UCSD-AML1 (cell line): ENCODE measurements around the gene IL23R.
"Not testable (repeated sequence)": the region's sequence is repeated elsewhere in the genome, so short reads cannot be mapped to it uniquely, and the experiment has no call there.

Source experiments
- DNase-seq: peaks from one replicate; lab custom pipeline; 2025; ENCODE audit not compliant: unreplicated experiment; lab: John Stamatoyannopoulos, UW

The IL23R gene

DNA sequence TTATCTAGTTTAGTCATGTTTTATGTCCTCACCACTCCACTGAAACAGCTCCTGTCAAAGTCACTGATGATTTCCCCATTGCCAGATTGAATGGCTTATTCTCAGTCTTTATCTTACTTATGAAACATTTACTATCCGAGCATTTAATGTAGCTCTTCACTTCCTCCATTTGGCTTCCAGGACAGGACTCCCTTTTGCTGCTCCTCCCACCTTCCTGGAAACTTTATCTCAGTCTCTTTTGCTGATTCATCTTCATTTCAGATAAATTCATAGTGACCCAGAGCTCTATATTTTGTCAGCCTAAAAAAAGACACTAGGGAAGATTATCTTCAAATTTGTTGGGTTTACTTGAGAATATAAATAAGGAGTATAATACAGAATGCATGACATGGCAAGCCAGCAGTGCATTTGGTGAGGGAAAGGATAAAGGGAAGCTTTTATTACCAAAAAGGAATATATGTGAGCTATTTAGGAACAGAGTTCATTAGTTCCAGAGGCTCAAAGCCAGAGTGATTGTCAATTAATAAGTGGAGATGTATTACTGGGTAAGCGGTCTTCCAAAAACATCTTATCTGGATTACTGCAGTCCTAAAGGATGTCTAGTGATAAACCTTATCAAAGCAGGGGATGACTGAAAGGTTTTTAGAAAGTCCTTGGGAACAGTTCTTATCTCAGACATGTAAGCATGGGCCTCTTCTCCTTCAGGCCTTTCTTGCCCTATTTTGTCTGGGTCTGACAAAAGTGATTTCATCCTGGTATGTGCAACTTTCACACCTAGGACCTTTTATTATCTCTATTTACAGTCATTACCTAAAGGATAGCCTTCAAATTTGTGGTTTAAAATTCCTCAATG is 25.6 kb downstream of the IL23R start:
- no peak for DNase-seq

DNA sequence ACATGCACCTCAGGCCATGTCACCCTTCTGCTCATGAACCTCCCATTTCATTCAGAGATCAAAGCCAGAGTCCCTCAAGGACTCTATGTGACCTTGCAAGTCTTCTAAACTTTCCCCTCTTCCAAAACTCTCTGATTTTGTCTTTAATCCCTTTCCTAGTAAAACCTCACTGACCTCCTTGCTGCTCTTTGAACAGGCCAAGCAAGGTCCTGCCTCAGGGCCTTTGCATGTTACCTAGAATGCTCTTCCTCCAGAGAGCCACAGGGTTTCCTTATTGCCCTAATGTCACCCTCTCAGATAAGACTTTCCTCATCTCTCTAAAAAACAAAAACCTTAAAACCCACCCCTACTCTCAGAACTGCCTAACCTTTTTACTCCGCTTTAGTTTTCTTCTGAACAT is 26.6 kb downstream of the IL23R start:
- DNase-seq, result no peak

DNA sequence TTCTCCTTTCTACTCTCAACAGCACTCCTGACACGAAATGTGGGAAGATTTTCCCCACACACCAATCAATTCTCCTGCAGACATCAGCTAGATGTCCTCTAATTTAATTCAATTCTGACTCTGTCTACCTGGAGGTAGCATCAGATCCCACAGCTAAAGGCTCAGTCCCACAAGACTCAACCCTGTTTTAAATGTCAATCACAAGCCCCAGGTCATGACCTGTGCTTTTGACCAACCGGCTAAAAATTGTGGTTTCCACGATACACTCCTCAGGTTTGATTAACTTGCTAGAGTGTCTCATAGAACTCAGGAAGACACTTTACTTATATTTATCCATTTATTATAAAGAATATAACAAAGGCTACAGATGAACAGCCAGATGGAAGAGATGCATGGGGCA is 27.4 kb downstream of the IL23R start:
- DNase-seq, result no peak

DNA sequence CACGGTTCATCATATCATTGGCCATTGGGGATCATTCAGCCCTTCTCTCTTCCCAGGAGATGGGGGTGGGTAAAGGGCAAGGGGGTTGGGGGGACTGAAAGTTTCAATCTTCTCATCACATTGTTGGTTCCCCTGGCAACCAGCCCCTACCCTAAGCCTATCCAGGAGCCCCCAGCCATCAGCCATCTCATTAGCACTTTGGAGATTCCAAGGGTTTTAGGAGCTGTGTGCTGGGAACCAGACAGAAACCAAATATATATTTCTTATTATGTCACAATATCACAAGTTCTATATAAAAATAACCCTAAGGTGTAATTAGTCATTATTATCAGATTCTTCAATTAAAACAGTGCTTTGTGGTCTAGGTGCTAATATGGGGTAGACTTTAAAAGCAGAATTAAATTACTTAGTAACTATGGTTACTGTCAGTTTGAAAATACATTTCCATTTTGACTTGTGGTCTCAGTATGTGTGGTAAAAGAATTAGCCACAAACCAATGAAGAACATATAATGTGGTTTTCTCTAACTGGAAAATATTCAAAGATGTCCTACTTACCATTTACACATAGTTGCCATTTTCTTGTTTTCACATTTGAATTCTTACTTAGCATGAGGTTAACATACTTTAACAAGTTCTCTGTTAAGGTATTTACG is 28.1 kb downstream of the IL23R start:
- DNase-seq, result no peak

DNA sequence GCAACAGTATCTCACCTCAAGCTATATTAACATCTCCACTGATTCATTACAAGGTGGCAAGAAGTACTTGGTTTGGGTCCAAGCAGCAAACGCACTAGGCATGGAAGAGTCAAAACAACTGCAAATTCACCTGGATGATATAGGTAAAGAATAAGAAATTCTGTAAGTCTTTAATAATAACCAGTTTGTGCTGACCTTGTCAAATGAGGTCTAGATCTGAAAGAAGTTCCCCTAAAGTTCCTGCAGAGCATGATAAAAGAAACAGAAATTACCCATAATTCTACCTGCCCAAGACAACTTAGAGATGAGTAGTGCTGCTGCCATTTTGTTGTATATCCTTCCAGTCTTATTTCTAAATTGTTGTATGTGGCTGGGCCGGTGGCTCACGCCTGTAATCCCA is 34.5 kb downstream of the IL23R start:
- DNase-seq, result no peak

DNA sequence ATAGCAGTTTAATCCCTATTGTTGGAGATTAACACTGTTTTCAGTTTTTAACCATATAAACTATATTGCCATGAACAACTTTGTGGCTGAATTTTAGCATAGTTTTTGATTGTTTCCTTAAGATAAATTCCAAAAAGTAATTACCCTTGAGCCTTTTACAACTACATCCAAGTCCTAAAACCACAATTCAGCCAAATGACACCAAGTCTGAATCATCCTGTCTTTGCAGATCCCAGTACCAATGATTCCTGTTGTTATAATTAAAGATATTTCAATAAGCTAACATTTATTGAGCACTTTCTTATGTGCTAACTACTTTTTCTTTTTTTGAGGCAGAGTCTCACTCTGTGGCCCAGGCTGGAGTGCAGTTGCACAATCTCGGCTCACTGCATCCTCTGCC is 35.6 kb downstream of the IL23R start:
- DNase-seq, result no peak

DNA sequence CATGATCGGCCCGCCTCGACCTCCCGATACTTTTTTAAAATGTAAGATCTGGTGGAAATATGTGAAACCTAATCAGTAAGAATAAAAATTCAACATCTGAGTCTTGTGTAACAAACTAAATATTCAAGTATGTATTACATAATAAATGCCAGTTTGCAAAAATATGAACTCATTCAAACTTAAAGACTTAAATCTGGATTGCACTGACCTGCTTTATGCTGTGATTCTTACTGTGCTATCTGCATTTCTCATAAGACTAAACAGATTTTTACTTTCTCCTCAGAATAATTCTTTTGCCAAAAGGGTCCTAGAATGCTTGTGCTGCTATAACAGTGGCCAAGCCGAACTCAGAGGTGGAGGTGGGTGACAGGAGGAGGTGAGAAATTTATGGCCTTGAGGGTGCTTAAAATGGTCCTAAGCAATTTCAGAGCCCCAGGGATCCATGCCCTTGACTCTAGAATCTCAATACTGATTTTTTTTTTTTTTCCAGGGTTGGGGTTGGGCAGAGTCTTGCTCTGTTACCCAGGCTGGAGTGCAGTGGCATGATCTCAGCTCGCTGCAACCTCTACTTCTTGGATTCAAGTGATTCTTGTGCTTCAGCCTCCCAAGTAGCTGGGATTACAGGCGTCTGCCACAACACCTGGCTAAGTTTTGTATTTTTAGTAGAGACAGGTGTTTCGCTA is 38.2 kb downstream of the IL23R start:
- DNase-seq, result no peak

DNA sequence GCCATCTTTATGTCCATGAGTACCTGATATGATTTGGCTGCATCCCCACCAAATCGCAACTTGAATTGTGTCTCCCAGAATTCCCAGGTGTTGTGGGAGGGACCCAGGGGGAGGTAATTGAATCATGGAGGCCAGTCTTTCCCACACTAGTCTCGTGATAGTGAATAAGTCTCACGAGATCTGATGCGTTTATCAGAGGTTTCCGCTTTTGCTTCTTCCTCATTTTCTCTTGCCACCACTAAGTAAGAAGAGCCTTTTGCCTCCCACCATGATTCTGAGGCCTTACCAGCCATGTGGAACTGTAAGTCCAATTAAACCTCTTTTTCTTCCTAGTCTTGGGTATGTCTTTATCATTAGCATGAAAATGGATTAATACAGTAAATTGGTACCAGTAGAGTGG is 41.1 kb downstream of the IL23R start:
- DNase-seq, result not testable (repeated sequence)

DNA sequence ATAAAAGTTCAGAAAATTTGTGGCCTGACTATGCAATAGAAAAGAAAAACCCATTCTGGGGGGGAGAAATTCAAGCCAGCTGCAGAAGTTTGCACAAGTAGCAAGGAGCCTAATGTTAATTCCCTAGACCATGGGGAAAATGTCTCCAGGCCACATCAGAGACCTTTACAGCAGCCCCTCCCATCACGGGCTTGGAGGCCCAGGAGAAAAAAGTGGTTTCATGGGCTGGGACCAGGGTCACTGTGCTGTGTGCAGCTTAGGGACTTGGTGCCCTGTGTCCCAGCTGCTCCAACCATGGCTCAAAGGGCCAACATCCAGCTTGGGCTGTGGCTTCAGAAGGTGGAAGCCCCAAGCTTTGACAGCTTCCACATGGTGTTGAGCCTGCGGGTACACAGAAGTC is 42.0 kb downstream of the IL23R start:
- no peak for DNase-seq

DNA sequence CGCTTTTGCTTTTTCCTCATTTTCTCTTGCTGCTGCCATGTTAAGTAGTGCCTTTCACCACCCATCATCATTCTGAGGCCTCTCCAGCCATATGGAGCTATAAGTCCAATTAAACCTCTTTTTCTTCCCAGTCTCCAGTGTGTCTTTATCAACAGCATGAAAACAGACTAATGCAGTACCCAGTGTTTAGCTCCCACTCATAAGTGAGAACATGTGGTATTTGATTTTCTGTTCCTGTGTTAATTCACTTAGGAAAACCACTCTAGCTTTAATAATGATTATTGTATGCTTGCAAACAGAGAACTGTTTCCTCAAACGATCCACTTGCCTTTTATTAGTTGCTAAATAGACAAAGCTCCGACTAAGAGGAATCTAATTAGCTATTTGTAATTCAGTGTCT is 43.3 kb downstream of the IL23R start:
- DNase-seq, result no peak

DNA sequence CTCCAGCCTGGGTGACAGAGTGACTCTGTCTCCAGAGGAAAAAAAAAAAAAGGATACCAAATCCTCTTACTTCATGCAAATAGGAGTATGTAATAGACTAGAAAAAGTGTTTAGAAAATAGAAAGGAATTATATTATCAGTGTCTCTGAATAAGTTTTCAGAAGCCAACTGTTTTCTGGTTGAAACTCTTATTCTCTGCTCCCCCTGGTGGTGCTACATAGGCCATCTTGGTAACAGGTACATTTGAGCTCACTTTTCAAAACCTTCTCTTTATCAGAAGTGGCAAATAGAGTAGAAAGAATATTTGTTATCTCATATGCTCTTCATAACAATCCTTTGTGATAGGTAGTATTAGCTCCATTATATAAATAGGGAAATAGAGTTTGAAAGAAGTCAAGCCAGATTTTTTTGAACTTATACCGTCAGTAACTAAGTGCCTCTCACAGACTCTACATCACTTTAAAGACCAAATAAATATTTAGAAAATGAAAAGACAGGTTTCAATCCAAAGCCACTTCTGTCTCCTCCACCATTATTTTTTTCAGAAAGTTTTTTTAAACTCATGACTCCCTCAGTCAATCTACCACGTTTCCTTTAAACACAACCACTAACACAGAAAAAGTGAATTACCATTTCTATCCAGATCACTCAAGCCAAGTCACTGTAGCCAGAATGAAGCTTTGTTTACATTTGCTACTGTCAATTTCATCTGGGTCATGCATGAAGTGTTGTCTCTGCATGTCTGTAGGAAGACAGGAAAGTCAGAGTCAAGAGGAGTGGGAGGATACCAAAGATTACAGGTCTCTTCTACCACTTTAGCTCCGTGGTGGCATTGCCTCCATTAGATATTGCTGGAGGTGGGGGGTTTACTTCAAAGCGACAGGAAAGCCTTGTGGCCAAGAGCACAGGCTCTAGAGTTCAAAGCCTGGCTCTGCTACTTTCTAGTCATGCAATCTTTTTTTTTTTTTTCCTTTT is 45.6 kb downstream of the IL23R start:
- no peak for DNase-seq

DNA sequence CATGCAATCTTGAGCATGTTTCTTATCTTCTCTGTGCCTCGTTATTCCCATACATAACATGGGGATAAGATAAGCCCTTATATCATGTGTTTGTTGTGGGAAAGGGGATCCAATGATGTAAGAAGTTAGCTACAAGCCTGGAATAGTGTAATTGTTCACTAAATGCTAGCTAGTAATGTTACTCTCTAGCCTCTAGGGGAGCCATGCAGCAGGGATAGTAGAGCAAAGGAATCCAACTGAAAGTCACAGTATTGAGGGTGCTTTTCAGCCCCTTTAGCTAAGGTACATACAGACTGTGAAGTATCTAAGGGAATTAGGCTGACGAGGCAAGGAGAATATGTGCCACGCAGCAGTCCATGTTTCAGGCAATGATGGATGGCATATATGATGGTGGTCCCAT is 46.9 kb downstream of the IL23R start:
- no peak for DNase-seq

DNA sequence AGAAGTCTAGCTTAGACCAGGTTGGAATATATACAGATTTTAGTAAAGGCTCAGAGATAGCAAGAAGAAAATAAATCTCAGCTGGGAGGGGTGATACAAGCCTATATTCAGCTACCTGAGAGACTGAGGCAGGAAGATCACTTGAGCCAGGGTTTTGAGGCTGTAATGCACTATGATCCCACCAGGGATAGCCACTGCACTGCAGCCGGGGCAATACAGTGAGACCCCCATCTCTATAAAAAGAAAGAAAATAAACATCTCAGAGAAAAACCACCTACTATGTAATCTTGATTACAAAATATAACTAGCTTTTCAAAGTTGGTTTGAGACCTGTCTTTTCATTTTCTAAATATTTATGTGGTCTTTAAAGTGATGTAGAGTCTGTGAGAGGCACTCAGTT is 47.7 kb downstream of the IL23R start:
- no peak for DNase-seq

DNA sequence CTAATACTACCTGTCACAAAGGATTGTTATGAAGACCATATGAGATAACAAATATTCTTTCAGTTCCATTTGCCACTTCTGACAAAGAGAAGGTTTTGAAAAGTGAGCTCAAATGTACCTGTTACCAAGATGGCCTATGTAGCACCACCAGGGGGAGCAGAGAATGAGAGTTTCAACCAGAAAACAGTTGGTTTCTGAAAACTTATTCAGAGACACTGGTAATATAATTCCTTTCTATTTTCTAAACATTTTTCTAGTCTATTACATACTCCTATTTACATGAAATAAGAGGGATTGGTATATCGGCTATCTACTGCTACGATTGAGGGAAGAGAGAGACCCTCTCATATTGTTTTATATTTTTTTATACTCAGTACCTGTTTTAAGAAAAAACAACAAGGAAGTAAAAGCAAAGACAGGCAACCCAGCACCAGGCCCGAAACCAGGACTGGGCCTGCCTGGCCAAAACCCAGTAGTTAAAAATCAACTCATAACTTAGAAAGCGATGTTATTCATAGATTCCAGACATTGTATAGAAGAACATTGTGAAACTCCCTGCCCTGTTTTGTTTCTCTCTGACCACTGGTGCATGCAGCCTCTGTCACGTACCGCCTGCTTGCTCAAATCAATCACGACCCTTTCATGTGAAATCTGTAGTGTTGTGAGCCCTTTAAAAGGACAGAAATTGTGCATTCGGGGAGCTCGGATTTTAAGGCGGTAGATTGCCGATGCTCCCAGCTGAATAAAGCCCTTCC is 48.3 kb downstream of the IL23R start:
- no peak for DNase-seq

DNA sequence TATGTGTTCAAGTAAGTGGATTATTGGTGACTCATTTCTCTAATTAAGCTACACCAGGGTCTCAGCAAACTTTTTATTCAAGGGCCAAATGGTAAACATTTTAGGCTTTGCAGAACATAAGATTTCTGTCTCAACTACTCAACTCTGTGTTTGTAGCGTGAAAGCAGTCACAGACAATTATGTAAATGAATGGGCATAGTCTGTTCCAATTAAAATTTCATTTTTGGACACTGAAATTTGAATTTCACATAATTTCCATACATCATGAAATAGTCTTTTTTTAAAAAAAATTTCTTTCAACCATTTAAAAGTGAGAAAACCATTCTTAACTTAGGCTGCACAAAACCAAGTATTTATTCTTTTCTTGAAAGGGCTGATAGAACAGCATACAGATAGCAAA is 50.1 kb downstream of the IL23R start:
- DNase-seq, result no peak

DNA sequence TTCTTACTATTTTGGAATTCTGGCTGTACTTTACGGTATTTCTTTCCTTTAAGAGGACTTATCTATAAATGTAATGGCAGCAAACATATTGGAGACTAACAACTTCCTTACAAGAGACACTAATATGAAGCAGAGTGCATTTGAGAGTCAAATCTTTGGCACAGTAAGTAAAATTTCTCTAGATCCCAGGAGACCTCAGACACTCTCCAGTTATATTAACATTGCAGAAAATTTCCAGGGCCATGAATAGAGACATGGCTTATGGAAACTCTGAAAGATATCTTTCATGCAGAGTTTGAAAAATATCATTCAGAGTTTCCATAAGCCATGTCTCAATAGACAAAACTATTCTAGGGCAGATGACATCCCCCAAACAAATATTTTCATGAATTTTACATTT is 51.2 kb downstream of the IL23R start:
- DNase-seq, result no peak

DNA sequence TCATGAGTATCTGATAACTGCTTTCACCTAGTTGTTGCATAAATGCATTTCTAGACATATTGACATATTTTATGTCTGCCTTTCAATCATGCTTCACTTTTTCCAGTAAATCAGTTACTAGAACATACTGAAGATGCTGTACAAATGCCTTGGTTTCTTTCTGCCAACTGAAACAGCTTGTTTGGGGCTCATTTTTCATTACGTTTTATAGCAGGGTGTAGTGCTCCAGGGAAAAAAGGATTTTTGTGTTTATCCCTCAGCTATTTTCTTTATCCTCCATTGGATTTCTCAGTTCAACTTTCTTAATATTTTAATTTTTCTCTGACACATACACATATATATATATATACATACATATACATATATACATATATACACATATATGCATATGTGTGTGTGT is 51.7 kb downstream of the IL23R start:
- no peak for DNase-seq

DNA sequence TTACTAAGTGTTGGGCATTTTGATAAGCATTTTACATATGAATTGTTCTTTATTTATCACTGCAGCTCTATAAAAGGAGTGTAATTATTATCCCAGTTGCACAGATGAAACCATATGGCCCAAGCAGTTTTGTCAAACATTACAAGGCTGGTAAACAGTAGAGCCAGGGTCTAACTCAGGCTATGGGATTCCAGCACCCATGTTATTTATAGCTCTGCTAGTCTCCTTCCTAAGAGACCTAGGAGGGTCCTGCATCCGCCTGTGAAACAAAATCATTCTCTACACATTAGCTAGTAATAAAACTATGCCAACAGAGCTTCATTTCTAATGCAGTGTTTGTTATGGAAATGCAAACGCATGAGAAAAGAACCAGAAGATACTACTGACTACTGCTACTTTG is 58.6 kb downstream of the IL23R start:
- no peak for DNase-seq

DNA sequence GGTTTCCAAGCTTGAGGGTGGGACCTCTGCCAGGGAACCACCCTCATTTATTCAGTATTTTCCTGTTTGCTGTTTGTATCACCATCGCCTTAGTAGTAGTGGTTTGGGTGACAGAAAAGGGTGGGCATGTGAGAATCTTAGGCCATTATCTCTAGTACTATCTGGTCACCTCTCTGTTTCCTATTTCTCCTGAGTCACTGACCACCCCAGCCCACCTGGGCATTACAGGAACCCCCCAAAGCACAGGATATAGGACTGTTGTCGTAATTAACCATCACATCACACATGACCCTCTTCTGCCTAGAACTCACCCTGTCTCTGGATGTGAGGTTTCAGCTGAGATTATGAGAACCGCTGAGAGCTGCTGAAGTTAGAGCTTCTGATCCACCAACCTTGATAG is 60.4 kb downstream of the IL23R start:
- no peak for DNase-seq

DNA sequence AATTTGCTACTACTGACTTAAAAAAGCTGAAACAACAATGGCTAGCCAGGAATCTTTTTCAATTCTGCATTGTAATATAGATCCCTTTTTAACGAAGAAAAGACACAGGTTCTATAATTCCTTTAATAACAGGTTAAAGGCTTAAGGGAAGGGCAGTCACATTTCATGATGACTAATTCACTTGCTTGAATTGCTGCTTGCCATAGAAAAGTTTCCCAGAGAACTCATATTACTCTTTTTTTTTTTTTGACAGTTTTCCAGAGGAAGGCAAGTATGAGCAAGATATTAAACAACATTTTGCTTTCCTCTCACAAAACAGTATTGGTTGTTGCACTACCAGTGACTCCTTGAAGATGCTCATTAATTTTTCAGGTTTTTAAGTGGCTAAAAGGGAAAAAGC is 60.9 kb downstream of the IL23R start:
- DNase-seq, result no peak
